Heart right ventricle (tissue), 16 donors: ENCODE data around the gene PARP11. TPM values are rescaled to one million over a fixed set of nuclear protein-coding genes. Genes with fewer than 3 reads are reported as not detected.

ENCODE experiments used
- ATAC-seq, 8 donors: fragments of 200-7000 bp; cut with Tn5 transposase; one replicate each; pipeline ENCODE4 v1.9.1; 2020; ENCODE audit warnings: mild to moderate bottlenecking in 8 of 8, moderate library complexity in 8 of 8, moderate number of reproducible peaks in 1 of 8
- DNase-seq, 2 donors: peaks; one replicate each; pipeline ENCODE4 v3.0.0-alpha.2; 2020
- H3K27ac ChIP-seq, 10 donors: fragments of 200-600 bp; sonication (generic) in 2 of 10; one replicate each; pipeline versions ENCODE4 v1.5.0 to v1.8.0; 2020 to 2022; ENCODE audit warnings: mild to moderate bottlenecking in 3 of 10
- H3K27me3 ChIP-seq, 7 donors: fragments of 200-600 bp; one replicate each; pipeline ENCODE4 v1.8.0; 2021 to 2022; ENCODE audit warnings: mild to moderate bottlenecking in 2 of 7
- H3K36me3 ChIP-seq, 9 donors: fragments of 200-600 bp; sonication (generic) in 1 of 9; one replicate each; pipeline versions ENCODE4 v1.5.0 to v1.8.0; 2020 to 2022; ENCODE audit warnings: mild to moderate bottlenecking in 2 of 9
- H3K4me1 ChIP-seq, 9 donors: fragments of 200-600 bp; sonication (generic) in 1 of 9; one replicate each; pipeline versions ENCODE4 v1.5.0 to v1.8.0; 2020 to 2022; ENCODE audit warnings: mild to moderate bottlenecking in 4 of 9
- H3K4me3 ChIP-seq, 10 donors: fragments of 200-600 bp; sonication (generic) in 2 of 10; one replicate each; pipeline versions ENCODE4 v1.5.0 to v1.8.0; 2020 to 2022; ENCODE audit warnings: mild to moderate bottlenecking in 7 of 10, moderate library complexity in 2 of 10
- H3K9me3 ChIP-seq, 11 donors: fragments of 200-600 bp in 10 of 11; sonication (generic) in 2 of 11; one replicate each; pipeline versions ENCODE4 v1.5.0 to v1.8.0; 2013 to 2022; ENCODE audit warnings: mild to moderate bottlenecking in 2 of 11, control low read depth in 1 of 11, moderate library complexity in 1 of 11
- CTCF ChIP-seq, 9 donors: fragments of 200-600 bp; sonication (generic) in 2 of 9; IDR thresholded peaks; one replicate each; pipeline versions ENCODE4 v1.5.0 to v1.8.0; 2021 to 2022; ENCODE audit warnings: antibody characterized with exemption in 9 of 9, mild to moderate bottlenecking in 5 of 9, moderate library complexity in 1 of 9
- WGBS, 2 donors: extraction: QIAGEN DNeasy Blood & Tissue Kit; methylation state at CpG; one replicate each; pipeline ENCODE4 v1.1.7; 2013; ENCODE audit warnings: inconsistent platforms in 1 of 2; 5-methylcytosine and 5-hydroxymethylcytosine counted together
- intact Hi-C, 10 donors: fragments of 100-400 bp; cut with DNase I; formaldehyde crosslinking; loops; one replicate each; pipeline versions ENCODE4 v1.11.1 to v1.14.2; 2022
- polyA plus RNA-seq, 2 donors: library from polyadenylated mRNA; stranded (reverse); fragments of 200-250 nt; gene quantifications; one replicate each; pipeline ENCODE4 v1.2.3, GENCODE V29; 2013
- total RNA-seq, 10 donors: library from RNA; stranded (reverse); fragmentation: NEBNext Ultra II Directional in 3 of 10; extraction: Animal tissue kit (Norgen Biotek cat#: 25700) in 3 of 10; gene quantifications; one replicate each; pipeline versions ENCODE4 v1.2.1 to v1.2.4, GENCODE V29; 2021 to 2023
- donor health status: Arrhythmogenic right ventricular cardiomyopathy.
- donor health status: ischemic (EF 13 %, LVEDD 7.1; RV severe dilation, severe dysfunction).
- donor health status: healthy with polysubstance abuse.
- donor health status: DM: no; HTN: yes; CAD: no.
- donor health status: DM: no; HTN: no; CAD: no.
- donor health status: ischemic (EF 25% LVEDD 6.9; RV normal size, moderate dysfunction).
- donor health status: ischemic (EF 25% LVEDD 5.7; RV mildly dilated, moderate dysfunction).
- donor health status: healthy.
- donor health status: DM: yes; HTN: yes; CAD: no.
- donor health status: Ischemic cardiomyopathy.
- donor health status: ischemic (EF 35%, LVEDD 5.7; RV mildly dilated, moderate dysfunction).
- donor health status: nonischemic (EF 11% LVEDD 7.7; RV severe dilation, severe dysfunction).
- donor health status: DM: yes; HTN: yes; CAD: no.
- donor health status: PGD.
- donor health status: ischemic (EF 29% LVEDD 5.4; RV normal size, mild dysfunction).
- donor health status: nonischemic (EF 23%, LVEDD 6.1; RV moderate dilation, normal function).

Gene PARP11
- total and polyA plus RNA-seq, 12 donors: 1.5 to 7.5 (median 5.0) TPM

- Histone ChIP-seq H3K9me3 (no peaks in the 10 kb centered on the region), H3K4me1 (peaks cover 0 to 3% (median 0%) of the 10 kb centered on the region in 9 donors), H3K4me3 (no peak overlapping the region), H3K27me3 (no peaks in the 10 kb centered on the region), H3K27ac (no peak overlapping the region), H3K36me3 (peaks cover 0 to 75% (median 0%) of the 10 kb centered on the region in 9 donors)
- WGBS, 2 donors: 93 to 100% methylated on average over 3 of the region's 3 CpGs
- TF ChIP-seq CTCF (IDR thresholded peaks at IDR 0.05): no peak
- no peak for ATAC-seq
- DNase-seq: no peak
- intact Hi-C loops: no loop called here
Observed at GRCh38 chr12:3827301-3828000, 45.7 kb downstream of the PARP11 start.

GRCh38 chr12:3821441-3821840, 51.8 kb downstream of the PARP11 start:
- H3K36me3 ChIP-seq: peaks cover 0 to 84% (median 17%) of the 10 kb centered on the region in 9 donors
- TF ChIP-seq CTCF (IDR thresholded peaks at IDR 0.05): no peak
- WGBS, 2 donors: 92 to 100% methylated on average over 1 of the region's 1 CpG
- H3K27ac ChIP-seq: no peak overlapping the region
- H3K27me3 ChIP-seq: no peaks in the 10 kb centered on the region
- no peak for ATAC-seq
- H3K4me3 ChIP-seq: no peak overlapping the region
- H3K9me3 ChIP-seq: no peaks in the 10 kb centered on the region
- intact Hi-C loops: no loop called here
- DNase-seq: no peak
- peaks cover 0 to 6% (median 0%) of the 10 kb centered on the region in 9 donors for H3K4me1 ChIP-seq

- Histone ChIP-seq H3K4me1 (peaks cover 0 to 9% (median 0%) of the 10 kb centered on the region in 9 donors), H3K36me3 (peaks cover 0 to 84% (median 17%) of the 10 kb centered on the region in 9 donors), H3K9me3 (no peaks in the 10 kb centered on the region), H3K27me3 (no peaks in the 10 kb centered on the region), H3K27ac (no peak overlapping the region), H3K4me3 (no peak overlapping the region)
- TF ChIP-seq CTCF (IDR thresholded peaks at IDR 0.05): no peak
- 79 to 88% methylated on average over 3 of the region's 3 CpGs for WGBS, 2 donors
- intact Hi-C loops: no loop called here
- ATAC-seq (peak in 3 of 8 donors; percentile 13 to 68 (median 26)), DNase-seq (no peak)
Observed at GRCh38 chr12:3820122-3820521, 53.1 kb downstream of the PARP11 start.

GRCh38 chr12:3816266-3816665, 56.9 kb downstream of the PARP11 start:
- no peak for TF ChIP-seq CTCF (IDR thresholded peaks at IDR 0.05)
- Histone ChIP-seq H3K27me3 (no peaks in the 10 kb centered on the region), H3K4me3 (no peak overlapping the region), H3K27ac (no peak overlapping the region), H3K9me3 (no peaks in the 10 kb centered on the region), H3K4me1 (peaks cover 0 to 9% (median 0%) of the 10 kb centered on the region in 9 donors), H3K36me3 (peaks cover 0 to 87% (median 12%) of the 10 kb centered on the region in 9 donors)
- ATAC-seq (no peak), DNase-seq (no peak)
- 91 to 94% methylated on average over 2 of the region's 2 CpGs for WGBS, 2 donors
- intact Hi-C loops: no loop called here
